Skeletal muscle tissue (tissue), 4 donors: ENCODE measurements around the gene CALR3. TPM values are rescaled to one million over a fixed set of nuclear protein-coding genes. Genes with fewer than 3 reads are reported as not detected.
"Not testable (repeated sequence)": the region's sequence is repeated elsewhere in the genome, so short reads cannot be mapped to it uniquely, and the experiment has no call there.

Experiments
- H3K27ac ChIP-seq: one replicate; pipeline ENCODE4 v1.7.0; 2013; ENCODE audit warnings: mild to moderate bottlenecking, low read depth, low read length, inconsistent platforms
- H3K27me3 ChIP-seq, 3 donors: one replicate each; pipeline ENCODE4 v1.7.0; 2013; ENCODE audit warnings: low read length in 3 of 3; ENCODE audit not compliant: control insufficient read depth in 3 of 3, insufficient read depth in 3 of 3
- H3K36me3 ChIP-seq, 3 donors: one replicate each; pipeline ENCODE4 v1.7.0; 2013; ENCODE audit warnings: low read length in 3 of 3; ENCODE audit not compliant: control insufficient read depth in 3 of 3, insufficient read depth in 3 of 3
- H3K4me1 ChIP-seq, 3 donors: one replicate each; pipeline ENCODE4 v1.7.0; 2013; ENCODE audit warnings: low read length in 3 of 3, mild to moderate bottlenecking in 3 of 3; ENCODE audit not compliant: control insufficient read depth in 3 of 3, insufficient read depth in 3 of 3
- H3K4me3 ChIP-seq, 3 donors: one replicate each; pipeline ENCODE4 v1.7.0; 2013; ENCODE audit warnings: low read length in 3 of 3
- H3K9ac ChIP-seq, 3 donors: one replicate each; pipeline ENCODE4 v1.7.0; 2013; ENCODE audit warnings: low read length in 3 of 3, mild to moderate bottlenecking in 3 of 3, moderate library complexity in 2 of 3, low read depth in 1 of 3
- H3K9me3 ChIP-seq, 3 donors: one replicate each; pipeline ENCODE4 v1.7.0; 2013; ENCODE audit warnings: low read length in 3 of 3; ENCODE audit not compliant: control insufficient read depth in 3 of 3
- total RNA-seq: library from RNA; depleted of rRNA; stranded (reverse); fragments of >200 nt; gene quantifications from one replicate; pipeline ENCODE4 v1.2.3, GENCODE V29; 2014
- donor health status: Osteomylitis.

CALR3 gene
- total RNA-seq, 1 donor from 2014 or later, result under 0.01 TPM

DNA sequence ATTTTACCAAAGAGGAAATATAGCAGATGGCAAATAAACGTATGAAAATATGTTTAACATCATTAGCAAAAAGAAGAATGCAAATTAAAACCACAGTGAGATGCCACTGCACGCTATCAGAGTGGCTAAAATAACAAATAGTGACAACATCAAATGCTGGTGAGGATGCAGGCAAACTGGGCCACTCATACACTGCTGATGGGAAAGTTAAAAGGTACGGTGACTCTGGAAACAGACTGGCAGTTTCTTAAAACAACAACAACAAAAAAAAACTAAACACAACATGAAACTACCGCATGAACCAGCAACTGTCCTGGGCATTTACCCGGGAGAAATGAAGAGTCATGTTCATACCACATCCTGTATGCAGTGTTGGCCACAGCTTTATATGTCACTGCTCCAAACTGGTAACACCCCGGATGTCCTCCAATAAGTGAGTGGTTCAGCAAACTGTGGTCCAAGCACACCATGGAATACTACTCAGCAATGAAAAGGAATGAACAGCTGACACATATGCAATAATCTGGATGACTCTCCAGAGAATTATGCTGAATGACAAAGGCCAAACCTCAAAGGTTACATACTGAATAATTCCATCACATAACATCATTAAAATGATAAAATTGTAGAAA is 46.5 kb downstream of the CALR3 start:
- H3K36me3 ChIP-seq, result peaks cover 0 to 6% (median 0%) of the 10 kb centered on the region in 3 donors
- H3K9ac ChIP-seq, result no peak overlapping the region
- no peaks in the 10 kb centered on the region for H3K9me3 ChIP-seq
- H3K27me3 ChIP-seq, result no peaks in the 10 kb centered on the region
- peaks cover 33 to 57% (median 48%) of the 10 kb centered on the region in 3 donors for H3K4me1 ChIP-seq
- no peak overlapping the region for H3K4me3 ChIP-seq
- no peak overlapping the region for H3K27ac ChIP-seq

DNA sequence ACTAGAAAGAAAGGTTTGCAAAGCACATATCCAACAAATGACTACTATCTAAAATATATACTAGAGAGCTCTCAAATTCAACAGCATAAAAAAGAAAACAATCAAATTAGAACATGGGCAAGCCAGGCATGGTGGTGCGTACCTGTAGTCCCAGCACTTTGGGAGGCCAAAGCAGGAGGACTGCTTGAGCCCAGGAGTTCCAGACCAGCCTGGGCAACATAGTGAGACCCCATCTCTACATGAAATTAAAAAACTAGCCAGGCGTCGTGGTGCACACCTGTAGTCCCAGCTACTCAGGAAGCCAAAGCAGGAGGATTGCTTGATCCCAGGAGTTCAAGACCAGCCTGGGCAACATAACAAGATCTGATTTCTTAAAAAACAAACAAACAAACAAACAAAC is 47.1 kb downstream of the CALR3 start:
- not testable (repeated sequence) for H3K9me3 ChIP-seq, H3K9ac ChIP-seq, H3K27me3 ChIP-seq, H3K27ac ChIP-seq, H3K36me3 ChIP-seq, H3K4me3 ChIP-seq
- H3K4me1 ChIP-seq, result peaks cover 27 to 56% (median 45%) of the 10 kb centered on the region in 3 donors

DNA sequence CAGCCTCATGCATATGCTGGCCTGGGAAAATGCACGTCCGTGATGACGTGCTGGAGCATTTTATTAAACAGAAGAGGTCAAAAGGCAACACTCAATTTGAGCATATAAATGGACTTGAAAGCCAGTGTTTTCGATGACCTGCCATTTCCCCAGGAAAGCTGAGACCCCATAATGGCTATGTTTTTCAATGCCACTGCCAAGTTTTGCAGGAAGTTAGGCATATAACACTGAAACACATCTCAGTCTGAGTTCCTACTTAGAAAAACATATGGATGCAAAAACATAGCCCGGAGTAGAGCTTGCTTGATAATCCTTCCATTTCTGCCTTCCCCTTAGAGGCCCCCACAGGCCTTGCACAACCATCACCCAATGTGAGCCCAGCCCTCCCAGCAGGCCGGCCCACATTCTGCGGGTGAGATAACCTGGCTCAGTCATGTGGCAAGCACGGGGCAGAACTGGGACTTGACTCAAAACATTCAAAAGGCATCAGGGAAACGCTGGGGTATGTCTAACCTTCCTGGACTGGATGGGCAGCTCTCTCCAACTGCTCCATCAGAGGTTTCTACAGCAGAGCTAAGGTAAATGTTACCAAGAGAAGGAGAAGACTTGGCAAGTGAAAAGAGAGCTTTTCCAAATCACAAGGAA is 49.1 kb downstream of the CALR3 start:
- H3K4me3 ChIP-seq, result peak overlapping the region in 2 of 3 donors; percentile 25 to 36
- peaks cover 0 to 6% (median 0%) of the 10 kb centered on the region in 3 donors for H3K36me3 ChIP-seq
- no peaks in the 10 kb centered on the region for H3K9me3 ChIP-seq
- peaks cover 36 to 60% (median 52%) of the 10 kb centered on the region in 3 donors for H3K4me1 ChIP-seq
- H3K27me3 ChIP-seq, result no peaks in the 10 kb centered on the region
- peak overlapping the region; percentile 2 to 77 (median 45) for H3K9ac ChIP-seq
- H3K27ac ChIP-seq, result peak overlapping the region; percentile 64

DNA sequence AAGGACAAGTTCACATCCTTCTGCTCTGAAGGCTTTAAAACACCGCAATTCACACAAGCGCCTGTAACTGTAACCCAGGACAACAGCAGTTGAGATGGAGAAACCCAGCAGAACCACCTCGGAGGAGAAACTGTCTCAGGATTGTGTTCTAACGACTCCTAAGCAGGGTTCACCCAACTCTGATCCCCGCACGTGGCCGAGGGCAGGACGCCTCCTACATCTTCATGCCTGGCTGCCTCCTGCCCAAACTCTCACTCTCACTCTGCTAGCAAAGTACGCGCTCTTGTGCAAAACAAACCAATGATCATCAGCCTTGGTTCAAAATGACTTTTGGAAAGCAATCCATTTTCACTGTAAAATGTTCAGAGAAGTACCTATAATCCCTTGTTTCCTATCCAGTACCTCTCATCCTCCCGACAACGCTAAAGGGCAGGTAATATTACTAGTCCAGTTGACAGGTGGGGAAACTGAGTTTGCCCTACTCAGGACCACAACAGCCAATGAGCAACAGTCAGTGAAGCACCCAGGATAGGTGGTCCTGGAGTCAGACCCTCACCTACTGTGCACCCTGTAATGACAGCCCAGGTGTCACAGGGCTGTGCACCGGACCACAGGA is 49.8 kb downstream of the CALR3 start:
- peaks cover 39 to 64% (median 56%) of the 10 kb centered on the region in 3 donors for H3K4me1 ChIP-seq

DNA sequence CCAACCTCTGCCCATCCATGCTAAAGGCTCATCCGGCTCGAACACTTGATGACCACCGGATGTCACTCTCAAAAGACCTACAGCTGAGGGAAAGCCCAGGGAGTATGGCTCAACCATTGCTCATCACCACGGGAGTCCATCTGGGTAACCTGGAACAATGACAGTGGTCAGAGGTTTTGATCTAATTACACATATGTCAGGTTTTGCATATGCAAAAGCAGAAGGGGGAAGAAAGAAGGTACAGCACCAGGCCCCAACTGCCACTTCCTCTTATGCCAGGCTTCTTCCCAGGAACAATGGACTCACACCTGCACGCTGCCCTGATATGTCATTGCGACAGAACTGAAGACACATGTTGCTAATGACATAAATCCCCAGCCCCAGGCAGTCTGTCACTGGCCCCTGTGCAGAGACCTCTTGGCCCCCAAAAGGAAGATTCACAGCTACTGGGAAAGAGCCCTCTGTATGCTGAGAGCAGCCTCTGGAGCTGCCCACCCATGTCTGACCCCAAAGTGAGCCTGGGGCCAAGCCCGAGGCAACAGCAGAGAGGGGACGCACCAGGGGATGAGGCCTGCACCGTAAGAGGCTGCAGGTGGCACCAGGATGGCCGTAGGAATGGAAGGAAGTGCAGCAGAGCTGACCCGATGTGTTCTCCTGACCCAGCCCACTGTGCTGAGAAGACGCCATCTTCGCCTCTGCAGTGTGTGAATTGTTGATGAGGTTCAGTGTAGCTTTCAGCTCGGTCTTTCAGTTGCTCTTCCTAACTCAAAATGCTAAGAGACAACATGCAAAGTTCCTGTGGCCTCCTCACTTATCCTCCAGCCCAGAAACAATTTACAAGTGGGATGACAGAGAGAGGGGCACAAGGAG is 50.5 kb downstream of the CALR3 start:
- H3K27me3 ChIP-seq, result no peaks in the 10 kb centered on the region
- peaks cover 0 to 12% (median 4%) of the 10 kb centered on the region in 3 donors for H3K36me3 ChIP-seq
- no peaks in the 10 kb centered on the region for H3K9me3 ChIP-seq
- peak overlapping the region in 1 of 3 donors; percentile 77 for H3K9ac ChIP-seq
- peak overlapping the region in 1 of 3 donors; percentile 13 for H3K4me3 ChIP-seq
- peaks cover 44 to 67% (median 60%) of the 10 kb centered on the region in 3 donors for H3K4me1 ChIP-seq
- peak overlapping the region; percentile 64 for H3K27ac ChIP-seq

More for the DNA sequence above, 49.8 kb downstream of the CALR3 start:
- Histone ChIP-seq H3K9ac (peak overlapping the region in 2 of 3 donors; percentile 45 to 77), H3K9me3 (no peaks in the 10 kb centered on the region), H3K27ac (peak overlapping the region; percentile 64), H3K4me3 (peak overlapping the region in 2 of 3 donors; percentile 25 to 36), H3K36me3 (peaks cover 0 to 6% (median 0%) of the 10 kb centered on the region in 3 donors), H3K27me3 (no peaks in the 10 kb centered on the region)

DNA sequence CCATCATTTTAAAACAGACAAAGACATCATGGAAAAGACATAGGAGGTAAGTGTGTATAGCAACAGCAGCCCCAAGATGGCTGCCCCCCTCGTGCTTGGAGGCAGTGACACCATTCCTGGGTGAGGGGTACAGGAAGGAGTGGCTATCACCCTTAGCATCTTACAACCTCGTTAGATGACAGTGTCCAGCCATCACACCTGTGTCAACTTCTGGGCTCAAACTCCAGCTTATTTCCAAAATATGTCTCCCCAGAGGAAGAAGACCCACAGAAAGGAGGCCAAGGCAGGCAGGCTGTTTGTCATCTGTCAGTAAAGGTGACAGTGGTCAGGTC is 51.7 kb downstream of the CALR3 start:
- no peak overlapping the region for H3K4me3 ChIP-seq
- H3K36me3 ChIP-seq, result peaks cover 4 to 7% (median 6%) of the 10 kb centered on the region in 3 donors
- no peaks in the 10 kb centered on the region for H3K9me3 ChIP-seq
- no peak overlapping the region for H3K9ac ChIP-seq
- H3K4me1 ChIP-seq, result peaks cover 51 to 71% (median 61%) of the 10 kb centered on the region in 3 donors
- H3K27ac ChIP-seq, result no peak overlapping the region
- no peaks in the 10 kb centered on the region for H3K27me3 ChIP-seq

DNA sequence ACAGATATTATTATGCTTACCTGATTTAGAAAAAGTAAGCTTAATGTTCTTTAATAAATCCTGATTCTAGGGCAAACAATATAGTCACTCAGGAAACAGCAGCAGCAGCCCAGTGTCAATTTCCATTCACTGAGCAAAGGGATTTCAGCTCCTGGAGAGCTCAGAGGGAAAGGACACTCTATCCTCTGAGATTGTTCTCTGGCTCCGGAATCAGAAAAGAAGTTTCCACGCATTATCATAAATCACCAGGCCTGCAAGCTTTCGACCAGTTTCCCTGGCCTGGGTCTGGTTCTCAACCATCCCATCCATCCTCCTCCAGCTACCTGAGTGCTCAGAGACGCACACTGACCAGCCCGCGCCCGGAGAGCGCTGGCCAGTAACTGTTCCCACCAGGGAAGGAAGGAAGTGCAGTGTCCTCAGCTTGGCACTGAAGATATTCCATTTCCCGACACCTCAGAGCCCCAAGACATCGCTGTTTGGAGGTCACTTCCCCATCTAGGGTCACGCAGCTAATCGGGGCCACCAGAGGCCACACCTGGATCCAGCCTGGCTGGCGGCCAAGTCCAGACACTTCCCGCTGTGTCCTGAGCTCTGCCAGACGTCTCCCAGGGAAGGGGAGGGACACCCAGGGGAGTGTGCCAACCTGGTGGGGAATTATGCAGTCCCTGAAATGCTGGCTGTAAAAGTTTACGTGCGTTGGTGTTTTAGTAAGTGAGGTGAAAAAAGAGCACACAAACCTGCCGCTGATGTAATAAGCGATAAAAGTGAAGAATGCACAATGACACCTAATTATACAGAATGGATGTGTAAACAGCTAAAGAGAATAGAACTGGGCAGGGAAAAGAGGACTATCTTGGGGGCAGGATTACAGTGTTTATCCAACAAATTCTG is 53.3 kb downstream of the CALR3 start:
- H3K9ac ChIP-seq, result peak overlapping the region in 1 of 3 donors; percentile 63
- H3K4me1 ChIP-seq, result peaks cover 51 to 67% (median 61%) of the 10 kb centered on the region in 3 donors
- no peaks in the 10 kb centered on the region for H3K27me3 ChIP-seq
- peak overlapping the region in 2 of 3 donors; percentile 34 to 36 for H3K4me3 ChIP-seq
- no peaks in the 10 kb centered on the region for H3K9me3 ChIP-seq
- peaks cover 4 to 12% (median 9%) of the 10 kb centered on the region in 3 donors for H3K36me3 ChIP-seq
- H3K27ac ChIP-seq, result peak overlapping the region; percentile 55

DNA sequence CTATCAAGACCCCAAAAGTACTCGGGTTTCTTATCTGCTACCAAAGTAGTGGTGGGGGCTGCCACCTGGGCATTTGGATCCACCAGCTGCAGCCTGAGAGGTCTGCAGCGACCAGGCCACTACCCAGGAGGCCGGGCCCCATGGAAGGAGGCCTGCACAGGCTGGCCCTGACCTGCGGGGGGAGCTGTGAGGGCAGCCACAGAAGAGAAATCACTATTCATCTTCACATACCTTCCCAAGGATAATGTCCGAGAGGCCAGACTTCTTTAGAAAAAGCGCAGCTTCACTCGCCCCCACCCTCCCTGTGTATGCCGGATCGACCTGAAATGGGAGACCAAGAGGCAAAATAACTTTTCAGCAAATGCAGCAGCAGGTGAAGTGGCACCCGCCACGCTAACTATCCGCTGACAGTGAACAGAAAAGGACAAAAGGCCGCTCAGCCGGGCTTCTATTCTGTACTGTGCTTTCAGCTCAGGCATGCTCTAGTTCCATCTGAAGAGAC is 54.3 kb downstream of the CALR3 start:
- peak overlapping the region in 1 of 3 donors; percentile 74 for H3K9ac ChIP-seq
- H3K27ac ChIP-seq, result no peak overlapping the region
- H3K36me3 ChIP-seq, result peaks cover 4 to 21% (median 15%) of the 10 kb centered on the region in 3 donors
- no peak overlapping the region for H3K4me3 ChIP-seq
- H3K9me3 ChIP-seq, result no peaks in the 10 kb centered on the region
- H3K27me3 ChIP-seq, result no peaks in the 10 kb centered on the region
- peaks cover 46 to 58% (median 54%) of the 10 kb centered on the region in 3 donors for H3K4me1 ChIP-seq
